Effector memory CD4-positive, alpha-beta T cell (primary cell): ENCODE results near the gene MAML3.

Source experiments
- DNase-seq, 3 donors: peaks; one replicate each; pipeline ENCODE4 v3.0.0-alpha.2; 2020
- H3K27ac ChIP-seq: 2 replicates; pipeline ENCODE4 v1.7.0; 2013; ENCODE audit warnings: mild to moderate bottlenecking, low read length, moderate library complexity; ENCODE audit not compliant: insufficient read depth, poor library complexity, severe bottlenecking
- H3K27me3 ChIP-seq: replicated peaks from 2 replicates; pipeline ENCODE4 v1.7.0; 2013; ENCODE audit warnings: mild to moderate bottlenecking, low read length; ENCODE audit not compliant: insufficient read depth, control insufficient read depth, poor library complexity, severe bottlenecking
- H3K36me3 ChIP-seq: 2 replicates; pipeline ENCODE4 v1.7.0; 2013; ENCODE audit warnings: mild to moderate bottlenecking, low read length, moderate library complexity; ENCODE audit not compliant: control insufficient read depth, insufficient read depth
- H3K4me1 ChIP-seq: 2 replicates; pipeline ENCODE4 v1.7.0; 2013; ENCODE audit warnings: low read length, mild to moderate bottlenecking; ENCODE audit not compliant: control insufficient read depth, insufficient read depth, poor library complexity, severe bottlenecking
- H3K4me3 ChIP-seq: 2 replicates; pipeline ENCODE4 v1.7.0; 2013; ENCODE audit warnings: low read length, low read depth, mild to moderate bottlenecking; ENCODE audit not compliant: insufficient read depth, poor library complexity, severe bottlenecking
- H3K9me3 ChIP-seq: 2 replicates; pipeline ENCODE4 v1.7.0; 2013; ENCODE audit warnings: mild to moderate bottlenecking, low read length, moderate library complexity; ENCODE audit not compliant: control insufficient read depth

Gene MAML3

GRCh38 chr4:139962130-139962684, 191.8 kb downstream of the MAML3 start:
- Histone ChIP-seq H3K27ac (no peak overlapping the region), H3K4me1 (no peaks in the 10 kb centered on the region), H3K36me3 (no peaks in the 10 kb centered on the region), H3K27me3 (no peaks in the 10 kb centered on the region), H3K4me3 (no peak overlapping the region), H3K9me3 (no peaks in the 10 kb centered on the region)
- DNase-seq: no peak

- no peaks in the 10 kb centered on the region for H3K4me1 ChIP-seq
- H3K27ac ChIP-seq: no peak overlapping the region
- H3K4me3 ChIP-seq: no peak overlapping the region
- H3K36me3 ChIP-seq: no peaks in the 10 kb centered on the region
- no peak for DNase-seq
- H3K27me3 ChIP-seq: no peaks in the 10 kb centered on the region
- H3K9me3 ChIP-seq: no peaks in the 10 kb centered on the region
These were observed 192.5 kb downstream of the MAML3 start for GRCh38 chr4:139961344-139961946.

- Histone ChIP-seq H3K4me1 (no peaks in the 10 kb centered on the region), H3K4me3 (no peak overlapping the region), H3K27me3 (no peaks in the 10 kb centered on the region), H3K9me3 (no peaks in the 10 kb centered on the region), H3K27ac (no peak overlapping the region), H3K36me3 (no peaks in the 10 kb centered on the region)
- DNase-seq: no peak
These were observed 194.6 kb downstream of the MAML3 start for GRCh38 chr4:139959396-139959795.

- no peaks in the 10 kb centered on the region for H3K27me3 ChIP-seq
- H3K4me3 ChIP-seq: no peak overlapping the region
- H3K36me3 ChIP-seq: no peaks in the 10 kb centered on the region
- no peak overlapping the region for H3K27ac ChIP-seq
- no peak for DNase-seq
- no peaks in the 10 kb centered on the region for H3K4me1 ChIP-seq
- no peaks in the 10 kb centered on the region for H3K9me3 ChIP-seq
These were observed 195.3 kb downstream of the MAML3 start for GRCh38 chr4:139958739-139959098.

- no peaks in the 10 kb centered on the region for H3K9me3 ChIP-seq
- no peaks in the 10 kb centered on the region for H3K36me3 ChIP-seq
- no peaks in the 10 kb centered on the region for H3K4me1 ChIP-seq
- no peak overlapping the region for H3K4me3 ChIP-seq
- no peak for DNase-seq
- H3K27me3 ChIP-seq: no peaks in the 10 kb centered on the region
- H3K27ac ChIP-seq: no peak overlapping the region
These were observed 195.8 kb downstream of the MAML3 start for GRCh38 chr4:139957986-139958738.

GRCh38 chr4:139957065-139957464, 196.9 kb downstream of the MAML3 start:
- Histone ChIP-seq H3K27me3 (no peaks in the 10 kb centered on the region), H3K9me3 (no peaks in the 10 kb centered on the region), H3K4me1 (no peaks in the 10 kb centered on the region), H3K36me3 (no peaks in the 10 kb centered on the region), H3K27ac (no peak overlapping the region), H3K4me3 (no peak overlapping the region)
- no peak for DNase-seq

- no peaks in the 10 kb centered on the region for H3K36me3 ChIP-seq
These were observed 197.4 kb downstream of the MAML3 start for GRCh38 chr4:139956507-139957017.

GRCh38 chr4:139955600-139955999, 198.4 kb downstream of the MAML3 start:
- Histone ChIP-seq H3K9me3 (no peaks in the 10 kb centered on the region), H3K4me3 (no peak overlapping the region), H3K27ac (no peak overlapping the region), H3K36me3 (no peaks in the 10 kb centered on the region), H3K27me3 (no peaks in the 10 kb centered on the region), H3K4me1 (no peaks in the 10 kb centered on the region)
- no peak for DNase-seq

More at GRCh38 chr4:139956507-139957017, 197.4 kb downstream of the MAML3 start:
- no peak for DNase-seq
- Histone ChIP-seq H3K27ac (no peak overlapping the region), H3K4me1 (no peaks in the 10 kb centered on the region), H3K4me3 (no peak overlapping the region), H3K9me3 (no peaks in the 10 kb centered on the region), H3K27me3 (no peaks in the 10 kb centered on the region)

- no peaks in the 10 kb centered on the region for H3K4me1 ChIP-seq
- H3K4me3 ChIP-seq: no peak overlapping the region
- DNase-seq: no peak
- no peaks in the 10 kb centered on the region for H3K9me3 ChIP-seq
- no peaks in the 10 kb centered on the region for H3K36me3 ChIP-seq
- H3K27me3 ChIP-seq: no peaks in the 10 kb centered on the region
- H3K27ac ChIP-seq: no peak overlapping the region
These were observed 199.5 kb downstream of the MAML3 start for GRCh38 chr4:139954512-139954911.

- DNase-seq: no peak
- Histone ChIP-seq H3K4me1 (no peaks in the 10 kb centered on the region), H3K27ac (no peak overlapping the region), H3K27me3 (no peaks in the 10 kb centered on the region), H3K4me3 (no peak overlapping the region), H3K36me3 (no peaks in the 10 kb centered on the region), H3K9me3 (no peaks in the 10 kb centered on the region)
These were observed 203.0 kb downstream of the MAML3 start for GRCh38 chr4:139951021-139951420.
